HEK293 (cell line): ENCODE measurements around the gene ENSA.

ENCODE experiments used
- BCL11A ChIP-seq: fragments of 450-650 bp; formaldehyde crosslinking; IDR thresholded peaks from 2 replicates; pipeline ENCODE4 v1.5.1; 2016; ENCODE audit warnings: low read depth, missing biosample characterization, missing genetic modification characterization
- GLIS1 ChIP-seq: fragments of 450-650 bp; formaldehyde crosslinking; IDR thresholded peaks from 2 replicates; pipeline ENCODE4 v1.5.1; 2016; ENCODE audit warnings: missing biosample characterization, missing genetic modification characterization
- IKZF3 ChIP-seq: fragments of 450-650 bp; IDR thresholded peaks from 2 replicates; pipeline ENCODE4 v1.5.0; 2018; ENCODE audit warnings: missing biosample characterization, mild to moderate bottlenecking, missing genetic modification characterization, moderate library complexity
- KLF16 ChIP-seq: fragments of 450-650 bp; formaldehyde crosslinking; IDR thresholded peaks from 2 replicates; pipeline ENCODE4 v1.5.1; 2017; ENCODE audit warnings: missing biosample characterization, missing genetic modification characterization
- KLF7 ChIP-seq: fragments of 450-650 bp; formaldehyde crosslinking; IDR thresholded peaks from 2 replicates; pipeline ENCODE4 v1.5.1; 2016; ENCODE audit warnings: missing biosample characterization, missing genetic modification characterization, borderline replicate concordance
- PRDM1 ChIP-seq: fragments of 450-650 bp; formaldehyde crosslinking; IDR thresholded peaks from 2 replicates; pipeline ENCODE4; 2016; ENCODE audit warnings: missing biosample characterization, missing genetic modification characterization
- SCRT2 ChIP-seq: fragments of 450-650 bp; formaldehyde crosslinking; IDR thresholded peaks from 2 replicates; pipeline ENCODE4 v1.5.1; 2016; ENCODE audit warnings: missing biosample characterization, missing genetic modification characterization
- SP2 ChIP-seq: fragments of 450-650 bp; formaldehyde crosslinking; IDR thresholded peaks from 2 replicates; pipeline ENCODE4 v1.5.1; 2016; ENCODE audit warnings: missing biosample characterization, missing genetic modification characterization
- TSHZ1 ChIP-seq: fragments of 450-650 bp; formaldehyde crosslinking; IDR thresholded peaks from 2 replicates; pipeline ENCODE4 v1.5.1; 2016; ENCODE audit warnings: missing biosample characterization, missing genetic modification characterization, borderline replicate concordance
- ZBTB21 ChIP-seq: fragments of 450-650 bp; formaldehyde crosslinking; IDR thresholded peaks from 2 replicates; pipeline ENCODE4 v1.5.1; 2017; ENCODE audit warnings: missing biosample characterization, missing genetic modification characterization
- ZEB2 ChIP-seq: fragments of 450-650 bp; formaldehyde crosslinking; IDR thresholded peaks from 2 replicates; pipeline ENCODE4 v1.5.1; 2016; ENCODE audit warnings: missing biosample characterization, missing genetic modification characterization
- ZFHX2 ChIP-seq: fragments of 450-650 bp; formaldehyde crosslinking; conservative IDR thresholded peaks from 2 replicates; pipeline ENCODE4 v1.5.1; 2016; ENCODE audit warnings: missing biosample characterization, missing genetic modification characterization
- ZFP3 ChIP-seq: fragments of 450-650 bp; formaldehyde crosslinking; IDR thresholded peaks from 2 replicates; pipeline ENCODE4 v1.5.1; 2016; ENCODE audit warnings: low read depth, missing biosample characterization, missing genetic modification characterization
- ZNF138 ChIP-seq: fragments of 450-650 bp; formaldehyde crosslinking; IDR thresholded peaks from 2 replicates; pipeline ENCODE4 v1.5.1; 2016; ENCODE audit warnings: missing biosample characterization, missing genetic modification characterization, borderline replicate concordance
- ZNF24 ChIP-seq: fragments of 450-650 bp; formaldehyde crosslinking; IDR thresholded peaks from 2 replicates; pipeline ENCODE4 v1.5.1; 2016; ENCODE audit warnings: missing biosample characterization, missing genetic modification characterization
- ZNF302 ChIP-seq: fragments of 450-650 bp; formaldehyde crosslinking; IDR thresholded peaks from 2 replicates; pipeline ENCODE4 v1.5.1; 2016; ENCODE audit warnings: missing biosample characterization, missing genetic modification characterization, low read depth
- ZNF558 ChIP-seq: fragments of 450-650 bp; formaldehyde crosslinking; IDR thresholded peaks from 2 replicates; pipeline ENCODE4 v1.5.1; 2016; ENCODE audit warnings: missing biosample characterization, missing genetic modification characterization
- ZNF610 ChIP-seq: fragments of 450-650 bp; formaldehyde crosslinking; IDR thresholded peaks from 2 replicates; pipeline ENCODE4 v1.5.1; 2016; ENCODE audit warnings: missing biosample characterization, missing genetic modification characterization, borderline replicate concordance
- ZNF670 ChIP-seq: fragments of 450-650 bp; formaldehyde crosslinking; IDR thresholded peaks from 2 replicates; pipeline ENCODE4 v1.5.1; 2016; ENCODE audit warnings: missing biosample characterization, missing genetic modification characterization, low read depth
- ZNF677 ChIP-seq: fragments of 450-650 bp; IDR thresholded peaks from 2 replicates; pipeline ENCODE4 v1.5.0; 2018; ENCODE audit warnings: missing biosample characterization, mild to moderate bottlenecking, missing genetic modification characterization, moderate library complexity
- ZNF692 ChIP-seq: fragments of 450-650 bp; formaldehyde crosslinking; IDR thresholded peaks from 2 replicates; pipeline ENCODE4 v1.5.1; 2016; ENCODE audit warnings: missing biosample characterization, missing genetic modification characterization
- ZNF76 ChIP-seq: fragments of 450-650 bp; formaldehyde crosslinking; IDR thresholded peaks from 2 replicates; pipeline ENCODE4; 2016; ENCODE audit warnings: low read depth, missing biosample characterization, missing genetic modification characterization, borderline replicate concordance
- ZNF776 ChIP-seq: fragments of 450-650 bp; formaldehyde crosslinking; IDR thresholded peaks from 2 replicates; pipeline ENCODE4 v1.5.0; 2017; ENCODE audit warnings: missing biosample characterization, missing genetic modification characterization, borderline replicate concordance
- TF ChIP-seq, protein P1 (sequence below): fragments of 450-650 bp; formaldehyde crosslinking; IDR thresholded peaks from 2 replicates; pipeline ENCODE4 v1.5.1; 2016; ENCODE audit warnings: missing biosample characterization, missing genetic modification characterization
- TF ChIP-seq, protein P2 (sequence below): fragments of 450-650 bp; formaldehyde crosslinking; IDR thresholded peaks from 2 replicates; pipeline ENCODE4 v1.5.1; 2017; ENCODE audit warnings: missing biosample characterization, mild to moderate bottlenecking, missing genetic modification characterization, moderate library complexity
- TF ChIP-seq, protein P3 (sequence below): fragments of 450-650 bp; formaldehyde crosslinking; conservative IDR thresholded peaks from 2 replicates; pipeline ENCODE4 v1.5.1; 2016; ENCODE audit warnings: low read depth, missing biosample characterization, missing genetic modification characterization

Gene ENSA

GRCh38 chr1:150619576-150620509 is 9.6 kb downstream of the ENSA start (continued):
- no peak for TF ChIP-seq ZNF677 (tag by site-specific recombination)
- TF ChIP-seq ZBTB21 (tag by site-specific recombination): peak; percentile 31; the same call in 1 of the 2 replicates
- no peak for TF ChIP-seq ZNF24 (tag by site-specific recombination)
- no peak for TF ChIP-seq PRDM1 (tag by site-specific recombination)
- peak; percentile 84 for TF ChIP-seq GLIS1 (tag by site-specific recombination)
- peak; percentile 38 for TF ChIP-seq ZNF692 (tag by site-specific recombination)
- TF ChIP-seq, protein P1, sequence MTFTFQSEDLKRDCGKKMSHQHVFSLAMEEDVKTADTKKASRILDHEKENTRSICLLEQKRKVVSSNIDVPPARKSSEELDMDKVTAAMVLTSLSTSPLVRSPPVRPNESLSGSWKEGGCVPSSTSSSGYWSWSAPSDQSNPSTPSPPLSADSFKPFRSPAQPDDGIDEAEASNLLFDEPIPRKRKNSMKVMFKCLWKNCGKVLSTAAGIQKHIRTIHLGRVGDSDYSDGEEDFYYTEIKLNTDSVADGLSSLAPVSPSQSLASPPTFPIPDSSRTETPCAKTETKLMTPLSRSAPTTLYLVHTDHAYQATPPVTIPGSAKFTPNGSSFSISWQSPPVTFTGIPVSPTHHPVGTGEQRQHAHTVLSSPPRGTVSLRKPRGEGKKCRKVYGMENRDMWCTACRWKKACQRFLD (tag by site-specific recombination): no peak
- 0 out of 2 replicates have a peak, but pooled peaks have one; percentile 30 for TF ChIP-seq ZNF610 (tag by site-specific recombination)
- TF ChIP-seq ZNF558: peak; percentile 38; the same call in 1 of the 2 replicates
- TF ChIP-seq ZNF76 (tag by site-specific recombination): no peak
- no peak for TF ChIP-seq ZNF302 (tag by site-specific recombination)
- TF ChIP-seq ZFHX2 (tag by site-specific recombination): peak; percentile 61
- no peak for TF ChIP-seq TSHZ1 (tag by site-specific recombination)
- TF ChIP-seq SCRT2 (tag by site-specific recombination): no peak
- TF ChIP-seq BCL11A: no peak
- no peak for TF ChIP-seq ZFP3 (tag by site-specific recombination)
- TF ChIP-seq ZNF670 (tag by site-specific recombination): no peak
- TF ChIP-seq ZNF776: no peak
- peak; percentile 64 for TF ChIP-seq ZEB2 (tag by site-specific recombination)
- 0 out of 2 replicates have a peak, but pooled peaks have one; percentile 55 for TF ChIP-seq IKZF3
- TF ChIP-seq, protein P2, sequence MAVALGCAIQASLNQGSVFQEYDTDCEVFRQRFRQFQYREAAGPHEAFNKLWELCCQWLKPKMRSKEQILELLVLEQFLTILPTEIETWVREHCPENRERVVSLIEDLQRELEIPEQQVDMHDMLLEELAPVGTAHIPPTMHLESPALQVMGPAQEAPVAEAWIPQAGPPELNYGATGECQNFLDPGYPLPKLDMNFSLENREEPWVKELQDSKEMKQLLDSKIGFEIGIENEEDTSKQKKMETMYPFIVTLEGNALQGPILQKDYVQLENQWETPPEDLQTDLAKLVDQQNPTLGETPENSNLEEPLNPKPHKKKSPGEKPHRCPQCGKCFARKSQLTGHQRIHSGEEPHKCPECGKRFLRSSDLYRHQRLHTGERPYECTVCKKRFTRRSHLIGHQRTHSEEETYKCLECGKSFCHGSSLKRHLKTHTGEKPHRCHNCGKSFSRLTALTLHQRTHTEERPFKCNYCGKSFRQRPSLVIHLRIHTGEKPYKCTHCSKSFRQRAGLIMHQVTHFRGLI: peak; percentile 99
- no peak for TF ChIP-seq KLF16 (tag by site-specific recombination)
- TF ChIP-seq SP2: 0 out of 2 replicates have a peak, but pooled peaks have one; percentile 10
- no peak for TF ChIP-seq KLF7
- no peak for TF ChIP-seq ZNF138 (tag by site-specific recombination)
- TF ChIP-seq, protein P3, sequence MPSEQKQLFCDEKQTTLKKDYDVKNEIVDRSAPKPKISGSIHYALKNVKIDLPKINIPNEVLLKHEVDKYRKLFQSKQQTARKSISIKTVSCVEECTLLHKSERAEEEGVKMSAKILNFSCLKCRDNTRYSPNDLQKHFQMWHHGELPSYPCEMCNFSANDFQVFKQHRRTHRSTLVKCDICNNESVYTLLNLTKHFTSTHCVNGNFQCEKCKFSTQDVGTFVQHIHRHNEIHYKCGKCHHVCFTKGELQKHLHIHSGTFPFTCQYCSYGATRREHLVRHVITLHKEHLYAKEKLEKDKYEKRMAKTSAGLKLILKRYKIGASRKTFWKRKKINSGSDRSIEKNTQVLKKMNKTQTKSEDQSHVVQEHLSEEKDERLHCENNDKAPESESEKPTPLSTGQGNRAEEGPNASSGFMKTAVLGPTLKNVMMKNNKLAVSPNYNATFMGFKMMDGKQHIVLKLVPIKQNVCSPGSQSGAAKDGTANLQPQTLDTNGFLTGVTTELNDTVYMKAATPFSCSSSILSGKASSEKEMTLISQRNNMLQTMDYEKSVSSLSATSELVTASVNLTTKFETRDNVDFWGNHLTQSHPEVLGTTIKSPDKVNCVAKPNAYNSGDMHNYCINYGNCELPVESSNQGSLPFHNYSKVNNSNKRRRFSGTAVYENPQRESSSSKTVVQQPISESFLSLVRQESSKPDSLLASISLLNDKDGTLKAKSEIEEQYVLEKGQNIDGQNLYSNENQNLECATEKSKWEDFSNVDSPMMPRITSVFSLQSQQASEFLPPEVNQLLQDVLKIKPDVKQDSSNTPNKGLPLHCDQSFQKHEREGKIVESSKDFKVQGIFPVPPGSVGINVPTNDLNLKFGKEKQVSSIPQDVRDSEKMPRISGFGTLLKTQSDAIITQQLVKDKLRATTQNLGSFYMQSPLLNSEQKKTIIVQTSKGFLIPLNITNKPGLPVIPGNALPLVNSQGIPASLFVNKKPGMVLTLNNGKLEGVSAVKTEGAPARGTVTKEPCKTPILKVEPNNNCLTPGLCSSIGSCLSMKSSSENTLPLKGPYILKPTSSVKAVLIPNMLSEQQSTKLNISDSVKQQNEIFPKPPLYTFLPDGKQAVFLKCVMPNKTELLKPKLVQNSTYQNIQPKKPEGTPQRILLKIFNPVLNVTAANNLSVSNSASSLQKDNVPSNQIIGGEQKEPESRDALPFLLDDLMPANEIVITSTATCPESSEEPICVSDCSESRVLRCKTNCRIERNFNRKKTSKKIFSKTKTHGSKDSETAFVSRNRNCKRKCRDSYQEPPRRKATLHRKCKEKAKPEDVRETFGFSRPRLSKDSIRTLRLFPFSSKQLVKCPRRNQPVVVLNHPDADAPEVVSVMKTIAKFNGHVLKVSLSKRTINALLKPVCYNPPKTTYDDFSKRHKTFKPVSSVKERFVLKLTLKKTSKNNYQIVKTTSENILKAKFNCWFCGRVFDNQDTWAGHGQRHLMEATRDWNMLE: no peak
